K562 (cell line): Measurements from ENCODE around the gene JUP. TPM values are rescaled to one million over a fixed set of nuclear protein-coding genes. Genes with fewer than 3 reads are reported as not detected.

Source experiments
- CBFA2T3 ChIP-seq: fragments of 450-650 bp; IDR thresholded peaks from 2 replicates; pipeline ENCODE4 v1.6.1; 2017
- CTCF ChIP-seq, 3 experiments: IDR thresholded peaks in 2 of 3; conservative IDR thresholded peaks in 1 of 3; 2 replicates each; pipeline ENCODE4 v1.5.1; 2011 to 2012; ENCODE audit warnings: low read length in 3 of 3, mild to moderate bottlenecking in 3 of 3, control low read depth in 2 of 3, improper control_type of control experiment in 1 of 3, inconsistent platforms in 1 of 3, low read depth in 1 of 3, mixed read lengths in 1 of 3, moderate library complexity in 1 of 3; ENCODE audit not compliant: insufficient read depth in 2 of 3
- DPF2 ChIP-seq: fragments of 450-650 bp; IDR thresholded peaks from 2 replicates; pipeline ENCODE4 v1.6.1; 2016
- FOS ChIP-seq: IDR thresholded peaks from 3 replicates; pipeline ENCODE4 v1.6.1; 2011; ENCODE audit not compliant: insufficient read length; ENCODE audit errors: extremely low read depth
- MAFG ChIP-seq: fragments of 450-650 bp; conservative IDR thresholded peaks from 2 replicates; pipeline ENCODE4 v1.6.1; 2016; ENCODE audit warnings: missing genetic modification characterization, missing compliant biosample characterization
- NFIX ChIP-seq: fragments of 250-450 bp; sonication (Bioruptor Pico); IDR thresholded peaks from 2 replicates; pipeline ENCODE4 v1.4.0; 2020; ENCODE audit warnings: low read depth, mild to moderate bottlenecking, moderate library complexity
- NR2C2 ChIP-seq, 2 experiments: fragments of 200-800 bp in 1 of 2; sonication (Bioruptor generic) in 1 of 2; sonication (generic) in 1 of 2; formaldehyde crosslinking in 1 of 2; IDR thresholded peaks; 2 replicates each; pipeline versions ENCODE4 v1.6.1 to v1.8.0; 2016 to 2022; ENCODE audit warnings: mild to moderate bottlenecking in 1 of 2, missing compliant biosample characterization in 1 of 2, missing genetic modification characterization in 1 of 2, missing genetic modification reagents in 1 of 2
- SFPQ ChIP-seq: fragments of 200-400 bp; formaldehyde crosslinking; IDR thresholded peaks from 2 replicates; pipeline ENCODE4 v1.6.1; 2017; ENCODE audit warnings: mild to moderate bottlenecking, low read depth, low read length, moderate library complexity
- SMARCA4 ChIP-seq: fragments of 450-650 bp; IDR thresholded peaks from 2 replicates; pipeline ENCODE4 v1.6.1; 2016
- ZNF23 ChIP-seq: fragments of 250-450 bp; sonication (Bioruptor Pico); IDR thresholded peaks from 2 replicates; pipeline ENCODE4 v1.4.0; 2020; ENCODE audit warnings: mild to moderate bottlenecking
- ZNF444 ChIP-seq: fragments of 250-450 bp; sonication (Bioruptor Pico); IDR thresholded peaks from 2 replicates; pipeline ENCODE4 v1.4.0; 2020; ENCODE audit warnings: mild to moderate bottlenecking, moderate library complexity
- ZNF655 ChIP-seq: fragments of 250-450 bp; sonication (Bioruptor Pico); IDR thresholded peaks from 2 replicates; pipeline ENCODE4 v1.5.0; 2021
- polyA plus RNA-seq, 8 experiments: library from polyadenylated mRNA; depleted of rRNA in 4 of 8; stranded (reverse) in 5 of 8; unstranded in 3 of 8; fragments of >200 nt; fragmentation: Nextera tagmentation in 2 of 8; fragmentation: Illumina TruSeq in 1 of 8; extraction: Ambion mirVana in 2 of 8; extraction: Trizol in 1 of 8; gene quantifications; 2 replicates each; pipeline versions ENCODE4 v1.2.1 to v1.2.3, GENCODE V29; 2011 to 2014; ENCODE audit warnings: inconsistent platforms in 1 of 8, missing spikeins in 1 of 8
- total RNA-seq, 7 experiments: library from RNA; depleted of rRNA in 6 of 7; stranded (reverse); fragments of >200 nt in 6 of 7; fragmentation: Illumina TruSeq in 2 of 7; extraction: Trizol in 2 of 7; gene quantifications; 2 replicates each; pipeline versions ENCODE4 v1.2.1 to v1.2.3, GENCODE V29; 2011 to 2021; ENCODE audit warnings: low replicate concordance in 1 of 7

JUP gene
- total and polyA plus RNA-seq, 9 of the 15 experiments (the other 6 are each of a cell fraction or from before 2014, with no cell fraction given) = 6.4 to 177 (median 31.2) TPM

GRCh38 chr17:41796121-41796895 is 9.8 kb upstream of the JUP start (continued):
- TF ChIP-seq NR2C2 (CRISPR knock-in tag; IDR thresholded peaks at IDR 0.05) (no peak), NR2C2 (tag; IDR thresholded peaks at IDR 0.05) (no peak), ZNF655 (no peak), DPF2 (peak; percentile 22; the same call in 1 of the 2 replicates), SFPQ (no peak), FOS (no peak), CTCF (IDR thresholded peaks at IDR 0.05 in 2 of 3, conservative IDR thresholded peaks at IDR 0.05 in 1 of 3; ENCODE audit: insufficient read depth in 2 of 3, low read depth in 1 of 3, low read length in 3 of 3) (no peak), ZNF23 (CRISPR knock-in tag) (no peak), MAFG (no peak), SMARCA4 (0 out of 2 replicates have a peak, but pooled peaks have one; percentile 31), ZNF444 (CRISPR knock-in tag) (no peak), CBFA2T3 (peak; percentile 68), NFIX (CRISPR knock-in tag) (no peak)
